NCI-H748 treated with DMSO at 0.1 percent for 48 hours (cell line): ENCODE results near the gene OLFM1.
A peak's percentile ranks its signal among the peaks of the same experiment; 100 is the strongest.

Experiments
- DNase-seq: peaks from one replicate; lab custom pipeline; 2025; lab: John Stamatoyannopoulos, UW

The OLFM1 gene

GRCh38 chr9:135076876-135077430, 10.5 kb upstream of the OLFM1 start:
- no peak for DNase-seq

- DNase-seq, result no peak
These were observed 9.8 kb upstream of the OLFM1 start for GRCh38 chr9:135077497-135078200.

GRCh38 chr9:135078361-135078821, 9.1 kb upstream of the OLFM1 start:
- no peak for DNase-seq

DNA sequence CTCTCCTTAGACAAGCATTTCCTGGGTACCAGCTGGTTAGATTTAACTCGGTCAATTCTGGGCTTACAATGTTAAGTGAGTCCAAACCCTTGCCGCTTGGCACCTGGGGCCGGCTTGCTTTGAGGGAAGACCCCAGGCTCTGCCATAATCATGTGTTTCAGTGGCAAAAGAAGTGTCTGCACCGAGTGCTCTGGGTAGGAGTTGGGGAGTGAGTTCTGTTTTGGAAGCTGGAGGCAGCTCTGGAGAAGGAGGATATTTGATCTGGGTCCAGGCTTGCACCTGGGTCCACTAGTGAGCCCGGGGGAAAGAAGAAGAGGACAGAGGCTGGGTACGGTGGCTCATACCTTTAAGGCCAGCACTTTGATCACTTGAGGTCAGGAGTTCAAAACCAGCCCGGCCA, 8.4 kb upstream of the OLFM1 start:
- no peak for DNase-seq

- no peak for DNase-seq
These were observed 7.8 kb upstream of the OLFM1 start for GRCh38 chr9:135079676-135080075.

DNA sequence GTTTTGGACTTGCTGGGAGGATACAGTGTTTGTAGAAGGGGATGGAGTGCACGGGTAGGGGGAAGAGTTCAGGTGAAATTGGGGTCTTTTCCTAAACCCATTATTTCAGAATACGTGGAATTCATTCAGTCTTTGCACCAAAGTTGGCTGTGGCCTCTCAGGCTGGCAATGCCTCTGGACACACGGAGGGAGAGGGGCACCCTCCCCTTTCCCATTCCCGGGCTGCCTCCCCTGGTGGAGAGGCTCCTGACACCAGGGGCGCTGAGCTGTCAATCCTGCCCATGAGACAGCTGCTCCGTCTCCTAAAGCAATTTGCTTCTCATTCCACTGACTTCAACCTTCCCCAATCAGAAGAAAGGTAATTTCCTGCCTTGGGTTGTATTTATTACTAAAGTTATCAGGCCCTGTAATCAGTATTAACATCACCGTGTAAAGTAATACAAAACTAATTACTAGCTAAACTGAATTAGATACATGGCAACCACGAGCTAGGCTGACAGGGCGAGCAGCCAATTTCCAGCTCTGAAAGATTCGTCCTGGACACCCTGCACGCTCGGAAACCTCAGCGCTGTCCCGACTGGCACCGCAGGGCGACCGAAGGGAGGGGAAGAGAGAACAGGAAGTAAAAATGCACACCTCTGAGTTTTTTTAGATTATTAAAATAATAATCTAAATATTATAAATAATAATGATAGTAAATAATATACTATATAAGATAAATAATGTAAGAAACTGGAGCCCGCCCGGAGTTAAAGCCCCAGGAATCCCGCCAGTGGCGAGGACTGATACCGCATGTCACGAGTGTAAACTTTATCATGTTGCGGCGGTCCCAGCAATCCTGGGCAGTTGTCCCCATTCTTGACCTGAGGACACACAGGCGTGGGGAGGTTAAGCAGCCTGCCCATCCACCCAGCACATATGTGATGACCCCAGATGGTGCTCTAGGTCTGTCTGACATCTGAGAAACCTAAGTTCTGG, 6.9 kb upstream of the OLFM1 start:
- DNase-seq, result no peak

DNA sequence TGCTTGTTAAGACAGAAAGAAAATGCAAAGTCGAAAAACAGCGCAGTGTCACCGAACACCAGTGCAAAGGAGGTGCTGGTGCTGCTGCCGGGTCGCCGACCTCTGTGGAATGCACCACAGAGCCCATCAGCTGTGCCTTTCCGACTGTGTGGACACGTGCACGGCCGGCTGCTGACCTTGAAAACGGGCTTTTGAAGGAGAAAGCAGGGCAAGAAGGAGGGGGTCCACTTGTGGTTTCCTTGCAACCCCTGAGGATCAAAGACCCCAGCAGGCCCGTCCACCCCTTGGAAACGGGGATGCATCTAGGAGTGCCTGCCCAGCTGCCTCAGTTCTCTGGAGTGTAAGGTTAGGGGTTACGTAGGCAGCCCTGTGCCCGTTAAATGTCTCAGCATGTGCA, 6.2 kb upstream of the OLFM1 start:
- DNase-seq, result no peak

GRCh38 chr9:135081731-135082130, 5.7 kb upstream of the OLFM1 start:
- DNase-seq, result no peak

GRCh38 chr9:135082536-135082935, 4.9 kb upstream of the OLFM1 start:
- no peak for DNase-seq

DNA sequence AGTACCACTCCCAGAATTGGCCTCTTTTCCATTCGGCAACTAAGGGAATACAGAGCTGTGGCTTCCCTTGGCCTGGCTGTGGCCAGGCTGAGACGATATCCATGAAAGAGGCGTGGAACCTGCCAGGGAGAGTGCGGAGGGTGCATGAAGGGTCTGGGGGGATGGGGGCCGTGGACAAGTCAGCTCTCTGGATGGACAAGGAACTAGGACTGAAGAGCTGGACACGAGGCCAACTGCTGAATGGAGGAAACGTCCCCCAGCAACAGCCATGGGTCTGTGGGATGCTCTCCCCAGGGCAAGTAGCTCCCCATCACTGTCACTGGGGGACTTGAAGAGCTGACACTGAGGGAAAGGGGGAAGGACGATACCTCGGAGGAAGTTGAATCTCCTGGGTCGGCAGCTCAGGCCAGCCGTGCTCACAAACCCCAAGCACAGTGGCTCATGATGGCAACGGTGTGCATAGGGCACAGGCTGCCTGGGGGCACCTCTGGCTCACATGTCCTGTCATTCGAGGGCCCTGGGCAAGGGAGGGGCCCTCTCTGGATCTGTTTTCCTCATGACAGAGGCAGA, 4.1 kb upstream of the OLFM1 start:
- DNase-seq, result no peak

DNA sequence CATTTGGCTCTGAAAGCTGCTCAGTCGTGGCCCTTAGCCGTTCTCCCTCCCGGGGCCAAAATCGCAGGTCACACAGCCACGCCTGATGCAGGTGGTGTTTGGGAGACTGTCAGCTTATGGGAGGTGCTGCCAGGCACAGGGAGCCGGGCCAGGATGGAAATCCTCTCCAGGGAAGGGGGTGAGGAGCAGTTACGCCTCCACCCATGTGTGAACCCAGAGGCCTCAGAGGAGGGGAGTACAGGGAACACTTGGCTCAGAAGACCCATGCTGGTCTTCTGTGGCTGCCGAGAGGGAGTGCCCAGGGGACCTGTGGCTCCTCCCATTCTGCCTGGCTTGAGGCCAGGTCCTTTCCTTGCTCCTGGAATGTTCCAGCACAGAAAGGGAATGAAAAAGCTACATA, 3.6 kb upstream of the OLFM1 start:
- DNase-seq, result no peak

DNA sequence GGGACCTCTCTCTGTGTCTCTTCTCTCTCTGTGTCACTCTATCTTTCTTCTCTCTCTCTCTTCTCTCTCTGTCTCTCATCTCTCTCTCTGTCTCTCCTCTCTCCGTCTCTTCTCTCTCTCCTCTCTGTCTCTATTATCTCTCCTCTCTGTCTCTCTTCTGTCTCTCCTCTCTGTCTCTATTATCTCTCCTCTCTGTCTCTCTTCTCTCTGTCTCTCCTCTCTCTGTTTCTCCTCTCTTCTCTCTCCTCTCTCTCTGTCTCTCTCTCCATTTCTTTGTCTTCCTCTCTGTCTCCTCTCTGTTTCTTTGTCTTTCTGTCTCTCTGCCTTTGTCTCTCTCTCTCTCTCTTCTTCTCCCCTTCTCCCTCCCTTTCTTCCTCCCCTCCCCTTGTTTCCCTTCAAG, 3.2 kb upstream of the OLFM1 start:
- no peak for DNase-seq

- no peak for DNase-seq
These were observed 2.3 kb upstream of the OLFM1 start for GRCh38 chr9:135084881-135085760.

GRCh38 chr9:135085830-135086546, 1.5 kb upstream of the OLFM1 start:
- peak; percentile 40 for DNase-seq

GRCh38 chr9:135086597-135087488, 625 bp upstream of the OLFM1 start:
- DNase-seq, result no peak

GRCh38 chr9:135087899-135088347, 455 bp downstream of the OLFM1 start:
- no peak for DNase-seq

DNA sequence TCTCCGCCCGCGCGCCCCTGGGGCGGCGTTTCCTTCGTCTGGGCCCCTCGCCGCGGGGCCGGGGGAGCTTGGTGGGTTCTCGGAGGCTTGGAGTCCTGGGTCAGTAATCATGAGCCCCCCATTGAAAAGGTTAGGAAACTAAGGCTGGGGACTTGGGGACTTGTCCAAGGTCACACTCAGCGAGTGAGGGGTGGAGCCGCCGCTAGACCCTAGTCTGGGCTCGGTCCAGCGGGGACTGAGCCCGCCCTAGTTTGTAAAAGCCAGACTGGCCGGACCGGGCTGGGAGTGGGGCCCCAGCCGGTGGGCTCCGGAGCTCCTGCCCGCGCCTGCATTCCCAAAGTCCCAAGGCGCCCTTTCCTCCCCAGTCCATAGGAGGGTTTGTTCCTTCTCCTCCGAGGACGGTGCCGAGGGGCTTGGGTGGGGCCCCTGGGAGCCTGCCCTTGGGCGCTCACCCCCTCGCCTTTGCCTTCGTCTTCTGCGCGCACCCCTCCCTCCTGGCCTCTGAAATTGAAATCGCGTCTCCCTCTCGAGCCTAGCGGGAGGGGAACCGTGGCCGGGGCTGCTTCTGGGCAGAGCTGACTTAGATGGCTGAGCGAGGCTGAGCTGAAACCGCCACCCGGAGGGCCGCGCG, 995 bp downstream of the OLFM1 start:
- DNase-seq, result no peak

DNA sequence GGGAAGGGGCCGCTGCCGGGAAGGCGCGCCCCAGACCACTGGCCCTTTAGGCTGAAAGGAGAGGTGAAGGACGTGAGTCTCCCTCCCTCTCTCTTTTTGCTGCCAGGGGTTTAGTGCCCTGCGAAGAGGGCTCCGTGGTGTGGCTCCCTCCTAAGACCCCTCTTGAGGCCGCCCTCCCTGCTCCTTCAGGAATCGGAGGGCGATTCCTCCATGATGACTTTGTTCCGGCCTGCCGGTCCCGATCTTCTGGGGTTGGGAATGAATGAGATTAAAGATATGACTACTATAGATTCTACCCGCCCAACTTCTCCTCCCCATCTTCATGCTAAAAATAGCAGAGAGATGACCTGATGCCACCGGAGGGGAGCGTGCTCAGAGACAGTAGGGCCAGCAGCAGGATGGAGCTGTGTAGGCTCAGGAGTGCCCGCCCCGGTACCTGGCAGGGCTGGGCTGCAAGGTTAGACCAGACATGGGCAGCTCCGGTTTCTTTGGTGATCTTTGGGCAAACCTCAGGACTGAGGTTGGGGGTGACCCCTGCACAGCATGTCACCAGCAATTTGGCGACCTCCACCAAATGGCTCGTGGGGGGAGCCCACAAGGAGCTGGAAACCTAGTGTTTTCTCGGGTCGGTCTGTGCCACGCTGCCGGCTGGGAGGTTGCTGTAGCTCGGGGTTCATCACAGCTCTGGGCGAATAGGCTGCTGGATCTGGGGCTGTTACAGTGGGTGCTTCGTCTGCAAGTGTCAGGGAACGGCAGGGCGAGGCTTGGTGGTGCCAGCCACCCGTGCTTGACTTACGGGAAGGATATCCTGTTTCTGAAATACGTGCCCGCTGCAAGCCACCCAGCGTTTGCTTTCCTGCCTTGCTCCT, 1.7 kb downstream of the OLFM1 start:
- DNase-seq, result no peak
